Panc1 (cell line): Measurements from ENCODE around the gene RABEPK. TPM values are rescaled to one million over a fixed set of nuclear protein-coding genes. Genes with fewer than 3 reads are reported as not detected.
"Not testable (repeated sequence)": the region's sequence is repeated elsewhere in the genome, so short reads cannot be mapped to it uniquely, and the experiment has no call there.

Experiments used
- ATAC-seq: fragments of 200-7000 bp; cut with Tn5 transposase; 2 replicates; pipeline ENCODE4 v1.9.1; 2020; ENCODE audit warnings: mild to moderate bottlenecking, moderate library complexity
- BruUV-seq: library from RNA; stranded (reverse); fragments of 400-500 nt; replicated peaks from 2 replicates; lab custom pipeline; 2021; lab: Mats Ljungman, UMichigan
- CTCF ChIA-PET: fragments of 300-600 bp; sonication (Branson Sonifier 250); formaldehyde crosslinking; loops from one replicate; lab custom pipeline; 2022; ENCODE audit warnings: antibody characterized with exemption; lab: Charles Lee
- POLR2A ChIA-PET: fragments of 300-600 bp; sonication (Branson Sonifier 250); formaldehyde crosslinking; loops from one replicate; lab custom pipeline; 2022; ENCODE audit warnings: antibody characterized with exemption; lab: Charles Lee
- DNase-seq: peaks from one replicate; pipeline ENCODE4 v3.0.0-alpha.2; 2010; ENCODE audit warnings: low read depth, low spot score
- H3K27ac ChIP-seq: 2 replicates; pipeline ENCODE4 v1.5.1; 2011; ENCODE audit warnings: mild to moderate bottlenecking, low read length, inconsistent platforms
- H3K27me3 ChIP-seq: fragments of 200-500 bp; sonication (Bioruptor generic); 2 replicates; pipeline ENCODE4 v1.6.0; 2014; ENCODE audit warnings: low read length, inconsistent platforms; ENCODE audit not compliant: control insufficient read depth, insufficient read depth
- H3K36me3 ChIP-seq: fragments of 200-500 bp; sonication (Bioruptor generic); 2 replicates; pipeline ENCODE4 v1.5.1; 2014; ENCODE audit warnings: inconsistent platforms, mild to moderate bottlenecking, low read length, moderate library complexity; ENCODE audit not compliant: control insufficient read depth, insufficient read depth
- H3K4me1 ChIP-seq: 2 replicates; pipeline ENCODE4 v1.5.1; 2011; ENCODE audit warnings: inconsistent platforms, mild to moderate bottlenecking, low read length, moderate library complexity; ENCODE audit not compliant: control insufficient read depth, insufficient read depth
- H3K4me3 ChIP-seq, 2 experiments: 2 replicates each; pipeline ENCODE4 v1.5.1; 2011 to 2012; ENCODE audit warnings: low read depth in 2 of 2, low read length in 2 of 2, mild to moderate bottlenecking in 2 of 2, inconsistent platforms in 1 of 2, moderate library complexity in 1 of 2
- H3K9me3 ChIP-seq: fragments of 200-500 bp; sonication (Bioruptor generic); 2 replicates; pipeline ENCODE4 v1.5.1; 2014; ENCODE audit warnings: low read depth, mild to moderate bottlenecking, inconsistent platforms, low read length, moderate library complexity; ENCODE audit not compliant: control insufficient read depth, insufficient read depth
- CTCF ChIP-seq: fragments of 450-650 bp; IDR thresholded peaks from 2 replicates; pipeline ENCODE4 v1.5.1; 2017; ENCODE audit warnings: mild to moderate bottlenecking
- POLR2AphosphoS5 ChIP-seq: IDR thresholded peaks from 2 replicates; pipeline ENCODE4 v1.6.1; 2012; ENCODE audit warnings: mild to moderate bottlenecking, low read depth, low read length, moderate library complexity
- REST ChIP-seq, 2 experiments: IDR thresholded peaks; 2 replicates each; pipeline ENCODE4 v1.6.1; 2011 to 2012; ENCODE audit warnings: low read depth in 2 of 2, control low read depth in 1 of 2, low read length in 1 of 2, mild to moderate bottlenecking in 1 of 2, moderate library complexity in 1 of 2; ENCODE audit not compliant: insufficient read depth in 1 of 2
- SIN3A ChIP-seq: IDR thresholded peaks from 2 replicates; pipeline ENCODE4 v1.6.1; 2012; ENCODE audit warnings: low read depth, mild to moderate bottlenecking, low read length, moderate library complexity, borderline replicate concordance; ENCODE audit not compliant: insufficient read depth
- TCF7L2 ChIP-seq: IDR thresholded peaks from 2 replicates; pipeline ENCODE4 v1.6.1; 2011; ENCODE audit warnings: mild to moderate bottlenecking, low read depth, low read length, inconsistent platforms
- in situ Hi-C: cut with HindIII; loops from 2 replicates; pipeline ENCODE4 v1.10.0; 2016; ENCODE audit warnings: low sequenced_read_pairs, low pct_unique_long_range_greater_than_20kb
- intact Hi-C: fragments of 100-400 bp; cut with micrococcal nuclease; formaldehyde crosslinking; loops from one replicate; pipeline ENCODE4 v1.10.0; 2022; ENCODE audit not compliant: unreplicated experiment
- total RNA-seq: library from RNA; stranded (reverse); gene quantifications from one replicate; pipeline ENCODE4 v1.2.1, GENCODE V29; 2021; ENCODE audit not compliant: unreplicated experiment

RABEPK gene
- total RNA-seq, 1 experiment from 2014 or later: 33.9 TPM

DNA sequence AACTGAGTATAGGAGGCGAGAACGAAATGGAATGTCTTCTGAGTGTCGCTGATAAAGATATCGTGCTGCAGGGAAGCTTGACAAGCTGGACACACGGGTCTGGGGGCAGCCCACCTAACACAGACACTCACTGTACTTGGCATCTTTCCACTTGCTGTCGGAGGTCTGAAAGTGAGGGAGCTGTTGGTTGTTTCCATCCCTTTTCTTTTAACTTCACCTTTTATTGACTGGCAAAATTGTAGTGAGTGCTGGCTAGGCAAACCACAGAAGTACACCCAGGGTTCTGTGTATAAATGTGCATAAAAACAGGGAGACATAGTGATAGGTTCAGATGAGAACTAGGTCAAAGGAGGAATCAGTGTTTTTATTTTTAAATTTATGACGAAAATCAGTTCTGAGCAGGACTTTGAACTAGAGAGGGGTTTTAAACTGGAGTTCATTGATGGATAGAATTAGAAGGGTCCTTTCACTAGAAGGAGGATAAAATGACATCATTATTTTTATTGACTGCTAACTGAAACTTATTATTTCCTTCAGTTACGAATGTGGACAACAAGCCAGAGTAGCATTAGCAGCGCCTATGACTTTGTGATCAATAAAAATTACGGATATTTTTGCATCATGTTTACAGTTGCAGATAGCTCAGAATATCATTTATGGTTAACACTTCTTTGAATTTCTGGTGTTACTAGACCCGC, 62.1 kb downstream of the RABEPK start:
- TF ChIP-seq REST (IDR thresholded peaks at IDR 0.05; ENCODE audit: insufficient read depth in 1 of 2, low read depth in 2 of 2, low read length in 1 of 2): no peak
- no peak for TF ChIP-seq CTCF
- TF ChIP-seq SIN3A: no peak
- no peak for TF ChIP-seq POLR2AphosphoS5
- no peak for ATAC-seq
- Histone ChIP-seq H3K4me1 (peaks cover 11% of the 10 kb centered on the region), H3K9me3 (no peaks in the 10 kb centered on the region), H3K27me3 (no peaks in the 10 kb centered on the region), H3K4me3 (peak overlapping the region; percentile 91), H3K36me3 (peaks cover 3% of the 10 kb centered on the region; the same call in 1 of the 2 replicates), H3K27ac (peak overlapping the region; percentile 85)
- DNase-seq: no peak
- in situ Hi-C loops: no loop called here
- ChIA-PET CTCF (no interaction called here), POLR2A (no interaction called here)
- intact Hi-C loops: no loop called here
- BruUV-seq: TSS peak; percentile 88

GRCh38 chr9:125264068-125264467, 63.7 kb downstream of the RABEPK start:
- ATAC-seq, POLR2A ChIA-PET, H3K9me3 ChIP-seq, H3K27ac ChIP-seq, in situ Hi-C loops, DNase-seq, intact Hi-C loops, H3K27me3 ChIP-seq, BruUV-seq, H3K4me3 ChIP-seq, H3K36me3 ChIP-seq, H3K4me1 ChIP-seq: not testable (repeated sequence)
- CTCF ChIA-PET: interaction anchor here (0.6 kb wide), 1 partner anchor 69 kb away, joined by 3 read pairs; no protein-coding TSS in a partner anchor

- in situ Hi-C loops: no loop called here
- Histone ChIP-seq H3K27me3 (no peaks in the 10 kb centered on the region), H3K4me1 (peaks cover 10% of the 10 kb centered on the region; the same call in 1 of the 2 replicates), H3K4me3 (no peak overlapping the region), H3K27ac (no peak overlapping the region), H3K9me3 (no peaks in the 10 kb centered on the region), H3K36me3 (no peaks in the 10 kb centered on the region)
- ATAC-seq (no peak), DNase-seq (no peak)
- TF ChIP-seq CTCF: no peak
- TF ChIP-seq REST (IDR thresholded peaks at IDR 0.05; ENCODE audit: insufficient read depth in 1 of 2, low read depth in 2 of 2, low read length in 1 of 2): no peak
- TF ChIP-seq TCF7L2: no peak
- TF ChIP-seq SIN3A: no peak
- TF ChIP-seq POLR2AphosphoS5: no peak
- intact Hi-C loops: no loop called here
- CTCF ChIA-PET: no interaction called here
- POLR2A ChIA-PET: interaction anchor here (0.6 kb wide), 1 partner anchor 12 kb away, joined by 5 read pairs; no protein-coding TSS in a partner anchor
- no TSS peak for BruUV-seq
Measured at GRCh38 chr9:125268394-125269013, 68.2 kb downstream of the RABEPK start.
